GM23338 (cell line): Measurements from ENCODE around the gene PCLO. TPM values are rescaled to one million over a fixed set of nuclear protein-coding genes. Genes with fewer than 3 reads are reported as not detected.

Experiments
- ATAC-seq: fragments of 200-7000 bp; cut with Tn5 transposase; 3 replicates; pipeline ENCODE4 v1.9.1; 2020
- DNase-seq: peaks from one replicate; pipeline ENCODE4 v3.0.0-alpha.2; 2015; ENCODE audit warnings: low spot score
- H2AFZ ChIP-seq: fragments of 200-600 bp; sonication (generic); 2 replicates; pipeline ENCODE4 v1.8.0; 2016; ENCODE audit warnings: antibody characterized with exemption, mild to moderate bottlenecking, moderate library complexity
- H3F3A ChIP-seq: fragments of 200-600 bp; sonication (generic); replicated peaks from 2 replicates; pipeline ENCODE4 v1.8.0; 2017; ENCODE audit warnings: antibody characterized with exemption, mixed run types, low read depth
- H3K27ac ChIP-seq: fragments of 200-600 bp; sonication (generic); 2 replicates; pipeline ENCODE4 v1.6.1; 2016; ENCODE audit warnings: low read depth
- H3K27me3 ChIP-seq: fragments of 200-600 bp; sonication (generic); 2 replicates; pipeline ENCODE4 v1.8.0; 2016; ENCODE audit warnings: mild to moderate bottlenecking, mixed run types, moderate library complexity; ENCODE audit not compliant: insufficient read depth
- H3K36me3 ChIP-seq: fragments of 200-600 bp; sonication (generic); 2 replicates; pipeline ENCODE4 v1.8.0; 2016; ENCODE audit warnings: mild to moderate bottlenecking; ENCODE audit not compliant: insufficient read depth
- H3K4me1 ChIP-seq: fragments of 200-600 bp; sonication (generic); 2 replicates; pipeline ENCODE4 v1.8.0; 2016; ENCODE audit warnings: mild to moderate bottlenecking, moderate library complexity; ENCODE audit not compliant: insufficient read depth
- H3K4me2 ChIP-seq: fragments of 200-600 bp; sonication (generic); 2 replicates; pipeline ENCODE4 v1.7.1; 2017; ENCODE audit warnings: mixed run types
- H3K4me3 ChIP-seq: fragments of 200-600 bp; sonication (generic); 2 replicates; pipeline ENCODE4 v1.6.1; 2016; ENCODE audit warnings: mixed run types
- H3K79me2 ChIP-seq: fragments of 200-600 bp; sonication (generic); replicated peaks from 2 replicates; pipeline ENCODE4 v1.8.0; 2017; ENCODE audit warnings: mild to moderate bottlenecking; ENCODE audit not compliant: insufficient read depth
- H3K9me2 ChIP-seq: fragments of 200-600 bp; sonication (generic); 2 replicates; pipeline ENCODE4 v1.8.0; 2017; ENCODE audit not compliant: insufficient read depth
- H4K20me1 ChIP-seq: fragments of 200-600 bp; sonication (generic); replicated peaks from 2 replicates; pipeline ENCODE4 v1.8.0; 2017; ENCODE audit warnings: mild to moderate bottlenecking; ENCODE audit not compliant: insufficient read depth
- H3K27ac Mint-ChIP-seq: 2 replicates; pipeline ENCODE4 v1.8.0; 2020; ENCODE audit warnings: inconsistent platforms, mild to moderate bottlenecking, moderate library complexity, mixed read lengths
- H3K27me3 Mint-ChIP-seq: 3 replicates; pipeline ENCODE4 v1.8.0; 2022; ENCODE audit warnings: low read depth, mild to moderate bottlenecking, moderate library complexity, mixed read lengths, inconsistent platforms; ENCODE audit not compliant: insufficient read depth, poor library complexity
- H3K36me3 Mint-ChIP-seq: 3 replicates; pipeline ENCODE4 v1.8.0; 2021; ENCODE audit warnings: low read depth, mild to moderate bottlenecking, inconsistent platforms, moderate library complexity, mixed read lengths
- H3K4me1 Mint-ChIP-seq: 3 replicates; pipeline ENCODE4 v1.8.0; 2020; ENCODE audit warnings: mild to moderate bottlenecking, inconsistent platforms, mixed read lengths
- H3K4me3 Mint-ChIP-seq: 3 replicates; pipeline ENCODE4 v1.8.0; 2021; ENCODE audit warnings: moderate library complexity, mild to moderate bottlenecking, inconsistent platforms, mixed read lengths
- H3K9me3 Mint-ChIP-seq: 3 replicates; pipeline ENCODE4 v1.8.0; 2020; ENCODE audit warnings: moderate library complexity, mild to moderate bottlenecking, inconsistent platforms, mixed read lengths
- CREB1 ChIP-seq: fragments of 250-450 bp; sonication (Bioruptor Pico); IDR thresholded peaks from 2 replicates; pipeline ENCODE4 v1.5.0; 2020; ENCODE audit warnings: low read depth, mild to moderate bottlenecking, moderate library complexity
- CTCF ChIP-seq, 2 experiments: fragments of 200-600 bp in 1 of 2; sonication (generic) in 1 of 2; conservative IDR thresholded peaks; 2 replicates each; pipeline versions ENCODE4 v1.5.1 to v1.6.1; 2016 to 2017; ENCODE audit warnings: antibody characterized with exemption in 2 of 2, low read depth in 2 of 2, mild to moderate bottlenecking in 2 of 2, moderate library complexity in 1 of 2
- ETS1 ChIP-seq: IDR thresholded peaks from 2 replicates; pipeline ENCODE4 v1.6.1; 2016; ENCODE audit warnings: antibody characterized with exemption
- EZH2 ChIP-seq: fragments of 200-600 bp; sonication (generic); IDR thresholded peaks from one replicate; pipeline ENCODE4 v1.8.0; 2017; ENCODE audit warnings: antibody characterized with exemption, mild to moderate bottlenecking, low read depth; ENCODE audit not compliant: unreplicated experiment
- EZH2phosphoT487 ChIP-seq: fragments of 200-600 bp; sonication (generic); IDR thresholded peaks from one replicate; pipeline ENCODE4 v1.8.1; 2018; ENCODE audit warnings: antibody characterized with exemption; ENCODE audit not compliant: unreplicated experiment
- NANOG ChIP-seq: IDR thresholded peaks from 2 replicates; pipeline ENCODE4 v1.6.1; 2016; ENCODE audit warnings: antibody characterized with exemption, borderline replicate concordance
- POLR2AphosphoS5 ChIP-seq: IDR thresholded peaks from 2 replicates; pipeline ENCODE4 v1.6.1; 2016; ENCODE audit warnings: antibody characterized with exemption, low read depth
- STAT1 ChIP-seq: IDR thresholded peaks from one replicate; pipeline ENCODE4 v1.6.1; 2016; ENCODE audit warnings: antibody characterized with exemption; ENCODE audit not compliant: unreplicated experiment
- ZNF331 ChIP-seq: fragments of 250-450 bp; sonication (Bioruptor Pico); IDR thresholded peaks from 2 replicates; pipeline ENCODE4 v1.5.0; 2020; ENCODE audit warnings: low read depth, mild to moderate bottlenecking, moderate library complexity
- long read RNA-seq: library from polyadenylated mRNA; unstranded; transcript quantifications from one replicate; pipeline ENCODE4 v2.0.0, GENCODE V29; 2020; ENCODE audit not compliant: unreplicated experiment
- polyA plus RNA-seq: library from polyadenylated mRNA; unstranded; fragments of >200 nt; fragmentation: Nextera tagmentation; extraction: Ambion mirVana; gene quantifications from 2 replicates; pipeline ENCODE4 v1.2.1, GENCODE V29; 2016
- total RNA-seq: library from RNA; depleted of rRNA; stranded (reverse); fragments of >200 nt; shearing (Covaris generic); gene quantifications from 2 replicates; pipeline ENCODE4 v1.2.3, GENCODE V29; 2014; rRNA removed
- TF ChIP-seq, protein P1 (sequence below): IDR thresholded peaks from one replicate; pipeline ENCODE4 v1.6.1; 2018; ENCODE audit warnings: antibody characterized with exemption; ENCODE audit not compliant: unreplicated experiment

The PCLO gene
- total RNA-seq, result 6.4 and 7.4 TPM in 2 replicates
- polyA plus RNA-seq, result 8.6 and 9.1 TPM in 2 replicates
- long read RNA-seq, partial matches to known transcripts, result 4 of 6 reads
- long read RNA-seq, other reads (novel, unspliced or antisense), result 2 of 6 reads

DNA sequence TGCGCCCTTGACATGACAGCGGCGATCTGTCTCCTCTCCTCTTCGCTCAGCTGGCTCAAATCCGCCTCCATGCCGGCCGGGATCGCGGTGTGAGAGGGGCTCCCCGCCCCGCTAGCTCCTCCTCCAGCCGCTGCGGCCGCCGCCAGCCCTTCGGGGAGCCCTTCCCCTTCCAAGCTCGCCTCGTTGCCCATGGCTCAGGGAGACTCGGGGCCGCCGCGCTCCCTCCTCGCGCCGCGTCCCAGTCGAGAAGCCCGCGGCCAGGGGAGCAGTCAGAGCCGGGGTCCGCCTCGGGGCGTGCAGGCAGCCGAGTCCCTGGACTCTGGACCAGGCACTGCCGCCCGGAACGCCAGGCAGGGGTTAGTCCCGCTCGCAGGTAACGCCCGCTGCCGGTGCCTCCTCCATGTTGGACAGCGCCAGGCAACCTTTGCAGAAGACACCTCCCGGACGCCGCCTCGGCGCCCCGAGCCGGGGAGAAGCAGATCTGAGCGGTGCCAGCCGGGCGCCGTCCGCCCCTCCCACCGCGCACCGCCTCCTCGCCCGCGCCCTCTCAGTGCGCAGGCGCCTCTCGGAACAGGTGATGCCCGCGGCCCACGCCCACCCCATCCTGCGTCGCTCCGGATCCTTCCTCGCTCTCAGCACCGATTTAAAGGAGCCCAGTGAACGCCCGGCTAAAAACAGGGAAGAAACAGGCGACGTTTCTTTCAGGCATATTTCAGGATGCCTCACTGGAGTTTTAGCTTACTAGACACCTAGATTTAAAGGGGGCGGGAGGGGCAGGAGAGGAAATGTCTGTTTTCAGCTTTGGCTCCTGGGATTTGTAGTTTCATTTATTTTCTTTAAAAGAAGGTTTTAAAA is at the start of gene PCLO:
Gene PCLO (minus strand): TSS at position 483 of the 855 bp plus-strand sequence. CDS start 292 bp downstream, at position 191.
- Histone ChIP-seq H3K36me3 (no peaks in the 10 kb centered on the region), H3K4me3 (peak within 1 kb of the TSS; percentile 79), H4K20me1 (no peaks in the 10 kb centered on the region), H3K79me2 (no peaks in the 10 kb centered on the region), H3K27me3 (no peaks in the 10 kb centered on the region), H3K27ac (peak within 1 kb of the TSS; percentile 53), H3K9me2 (no peaks in the 10 kb centered on the region), H3K4me2 (peak within 1 kb of the TSS; percentile 97), H3K4me1 (peaks cover 6% of the 10 kb centered on the region), H2AFZ (peak within 1 kb of the TSS; percentile 93), H3F3A (no peaks in the 10 kb centered on the region)
- DNase-seq (peak; percentile 94), ATAC-seq (peak; percentile 95)
- H3K36me3 Mint-ChIP-seq, result no peaks in the 10 kb centered on the region
- H3K4me1 Mint-ChIP-seq, result peaks cover 13% of the 10 kb centered on the region; the same call in 2 of the 3 replicates
- H3K27me3 Mint-ChIP-seq, result no peaks in the 10 kb centered on the region
- TF ChIP-seq ETS1 (peak; percentile 48; the same call in 1 of the 2 replicates), CTCF (conservative IDR thresholded peaks at IDR 0.05; ENCODE audit: low read depth in 2 of 2) (no peak), CREB1 (CRISPR knock-in tag) (peak; percentile 58; the same call in 1 of the 2 replicates), POLR2AphosphoS5 (peak; percentile 80)
- TF ChIP-seq, protein P1, sequence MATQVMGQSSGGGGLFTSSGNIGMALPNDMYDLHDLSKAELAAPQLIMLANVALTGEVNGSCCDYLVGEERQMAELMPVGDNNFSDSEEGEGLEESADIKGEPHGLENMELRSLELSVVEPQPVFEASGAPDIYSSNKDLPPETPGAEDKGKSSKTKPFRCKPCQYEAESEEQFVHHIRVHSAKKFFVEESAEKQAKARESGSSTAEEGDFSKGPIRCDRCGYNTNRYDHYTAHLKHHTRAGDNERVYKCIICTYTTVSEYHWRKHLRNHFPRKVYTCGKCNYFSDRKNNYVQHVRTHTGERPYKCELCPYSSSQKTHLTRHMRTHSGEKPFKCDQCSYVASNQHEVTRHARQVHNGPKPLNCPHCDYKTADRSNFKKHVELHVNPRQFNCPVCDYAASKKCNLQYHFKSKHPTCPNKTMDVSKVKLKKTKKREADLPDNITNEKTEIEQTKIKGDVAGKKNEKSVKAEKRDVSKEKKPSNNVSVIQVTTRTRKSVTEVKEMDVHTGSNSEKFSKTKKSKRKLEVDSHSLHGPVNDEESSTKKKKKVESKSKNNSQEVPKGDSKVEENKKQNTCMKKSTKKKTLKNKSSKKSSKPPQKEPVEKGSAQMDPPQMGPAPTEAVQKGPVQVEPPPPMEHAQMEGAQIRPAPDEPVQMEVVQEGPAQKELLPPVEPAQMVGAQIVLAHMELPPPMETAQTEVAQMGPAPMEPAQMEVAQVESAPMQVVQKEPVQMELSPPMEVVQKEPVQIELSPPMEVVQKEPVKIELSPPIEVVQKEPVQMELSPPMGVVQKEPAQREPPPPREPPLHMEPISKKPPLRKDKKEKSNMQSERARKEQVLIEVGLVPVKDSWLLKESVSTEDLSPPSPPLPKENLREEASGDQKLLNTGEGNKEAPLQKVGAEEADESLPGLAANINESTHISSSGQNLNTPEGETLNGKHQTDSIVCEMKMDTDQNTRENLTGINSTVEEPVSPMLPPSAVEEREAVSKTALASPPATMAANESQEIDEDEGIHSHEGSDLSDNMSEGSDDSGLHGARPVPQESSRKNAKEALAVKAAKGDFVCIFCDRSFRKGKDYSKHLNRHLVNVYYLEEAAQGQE, result peak; percentile 83
- no peaks in the 10 kb centered on the region for H3K9me3 Mint-ChIP-seq
- H3K4me3 Mint-ChIP-seq, result peak within 1 kb of the TSS; percentile 84
- H3K27ac Mint-ChIP-seq, result peak within 1 kb of the TSS; percentile 72

GRCh38 chr7:83211685-83212084 is 49.0 kb upstream of the PCLO start:
- H3K27me3 ChIP-seq, result no peaks in the 10 kb centered on the region
- peak; percentile 88 for ATAC-seq
- H3F3A ChIP-seq, result no peaks in the 10 kb centered on the region
- peaks cover 25% of the 10 kb centered on the region for H3K4me1 Mint-ChIP-seq
- peak overlapping the region; percentile 48 for H3K4me2 ChIP-seq
- 0 out of 2 replicates have a peak overlapping the region, but pooled peaks have one; percentile 2 for H3K4me3 ChIP-seq
- DNase-seq, result peak; percentile 60
- no peaks in the 10 kb centered on the region for H4K20me1 ChIP-seq
- no peaks in the 10 kb centered on the region for H3K9me3 Mint-ChIP-seq
- no peak overlapping the region for H2AFZ ChIP-seq
- peak overlapping the region; percentile 25 for H3K4me3 Mint-ChIP-seq
- no peaks in the 10 kb centered on the region for H3K27me3 Mint-ChIP-seq
- no peaks in the 10 kb centered on the region for H3K36me3 Mint-ChIP-seq
- H3K27ac ChIP-seq, result peak overlapping the region; percentile 81
- H3K27ac Mint-ChIP-seq, result peak overlapping the region; percentile 39
- peaks cover 27% of the 10 kb centered on the region for H3K4me1 ChIP-seq
- H3K36me3 ChIP-seq, result no peaks in the 10 kb centered on the region
- H3K9me2 ChIP-seq, result no peaks in the 10 kb centered on the region
- H3K79me2 ChIP-seq, result no peaks in the 10 kb centered on the region
- no peak for TF ChIP-seq EZH2phosphoT487
- TF ChIP-seq ZNF331 (CRISPR knock-in tag), result no peak
- TF ChIP-seq NANOG, result peak; percentile 100
- no peak for TF ChIP-seq STAT1
- 0 out of 2 replicates have a peak, but pooled peaks have one; percentile 10 for TF ChIP-seq CREB1 (CRISPR knock-in tag)
- no peak for TF ChIP-seq EZH2
- TF ChIP-seq, protein P1, result no peak
